HCT116 (cell line): ENCODE measurements around the gene DCHS1. TPM values are rescaled to one million over a fixed set of nuclear protein-coding genes. Genes with fewer than 3 reads are reported as not detected.

Source experiments
- ATAC-seq: fragments of 200-7000 bp; cut with Tn5 transposase; 2 replicates; pipeline ENCODE4 v1.9.1; 2020; ENCODE audit warnings: mild to moderate bottlenecking, moderate library complexity
- BruUV-seq: library from RNA; stranded (reverse); fragments of 400-500 nt; replicated peaks from 2 replicates; lab custom pipeline; 2021; lab: Mats Ljungman, UMichigan
- CTCF ChIA-PET: fragments of 300-600 bp; sonication (Branson Sonifier 250); formaldehyde crosslinking; loops from one replicate; lab custom pipeline; 2021; ENCODE audit warnings: antibody characterized with exemption; lab: Charles Lee
- POLR2A ChIA-PET: fragments of 300-600, 350-600 bp; sonication (Branson Sonifier 250); formaldehyde crosslinking; loops from one replicate; lab custom pipeline; 2021; ENCODE audit warnings: antibody characterized with exemption; lab: Charles Lee
- RAD21 ChIA-PET, 2 experiments: fragments of 300-600 bp; sonication (Branson Sonifier 250); formaldehyde crosslinking; loops; one replicate each; lab custom pipeline; 2023; ENCODE audit warnings: low total read pairs in 2 of 2; ENCODE audit not compliant: uncharacterized antibody in 2 of 2, unreplicated experiment in 2 of 2, low non-redundant PET in 1 of 2; lab: Charles Lee
- DNase-seq: peaks from one replicate; pipeline ENCODE4 v3.0.0-alpha.2; 2010; ENCODE audit warnings: low read depth, low spot score
- H2AFZ ChIP-seq: fragments of 200-600 bp; shearing (Covaris generic), sonication (generic); 2 replicates; pipeline ENCODE4 v1.6.1; 2017; ENCODE audit warnings: low read depth, mixed run types, mixed read lengths, antibody characterized with exemption, low read length; ENCODE audit not compliant: poor library complexity, severe bottlenecking
- H3K27ac ChIP-seq: 2 replicates; pipeline ENCODE4 v1.5.1; 2012; ENCODE audit warnings: low read depth, low read length
- H3K27me3 ChIP-seq: fragments of 200-600 bp; sonication (generic); 2 replicates; pipeline ENCODE4 v1.6.1; 2016; ENCODE audit warnings: mixed run types, low read length, mixed read lengths; ENCODE audit not compliant: insufficient read depth
- H3K36me3 ChIP-seq, 2 experiments: fragments of 200-500 bp in 1 of 2; fragments of 200-600 bp in 1 of 2; sonication (Bioruptor generic) in 1 of 2; sonication (generic) in 1 of 2; 2 replicates each; pipeline versions ENCODE4 v1.5.1 to v1.6.1; 2014 to 2016; ENCODE audit warnings: low read length in 2 of 2, inconsistent platforms in 1 of 2, mixed read lengths in 1 of 2, mixed run types in 1 of 2; ENCODE audit not compliant: insufficient read depth in 2 of 2, control insufficient read depth in 1 of 2
- H3K4me1 ChIP-seq, 2 experiments: fragments of 200-600 bp in 1 of 2; sonication (generic) in 1 of 2; 2 replicates each; pipeline versions ENCODE4 v1.5.1 to v1.6.1; 2012 to 2017; ENCODE audit warnings: low read length in 2 of 2, inconsistent platforms in 1 of 2, mild to moderate bottlenecking in 1 of 2, mixed read lengths in 1 of 2, mixed run types in 1 of 2, moderate library complexity in 1 of 2; ENCODE audit not compliant: insufficient read depth in 2 of 2, control insufficient read depth in 1 of 2
- H3K4me2 ChIP-seq: fragments of 200-600 bp; sonication (generic); 2 replicates; pipeline ENCODE4 v1.6.1; 2017; ENCODE audit warnings: mixed run types, low read length, mixed read lengths
- H3K4me3 ChIP-seq, 2 experiments: fragments of 200-600 bp in 1 of 2; sonication (generic) in 1 of 2; replicated peaks in 1 of 2; 2 replicates each; pipeline ENCODE4 v1.5.1; 2011 to 2016; ENCODE audit warnings: low read length in 2 of 2, control low read depth in 1 of 2, low read depth in 1 of 2, mild to moderate bottlenecking in 1 of 2, mixed read lengths in 1 of 2, mixed run types in 1 of 2
- H3K79me2 ChIP-seq: fragments of 200-600 bp; sonication (generic); 2 replicates; pipeline ENCODE4 v1.6.1; 2017; ENCODE audit warnings: mild to moderate bottlenecking, mixed run types, low read length, moderate library complexity, mixed read lengths; ENCODE audit not compliant: insufficient read depth
- H3K9ac ChIP-seq: fragments of 200-600 bp; sonication (generic); 2 replicates; pipeline ENCODE4 v1.6.1; 2016; ENCODE audit warnings: low read length, mixed read lengths
- H3K9me2 ChIP-seq: fragments of 200-600 bp; sonication (generic), shearing (Covaris generic); 2 replicates; pipeline ENCODE4 v1.6.1; 2017; ENCODE audit warnings: mixed run types, mild to moderate bottlenecking, moderate library complexity; ENCODE audit not compliant: insufficient read depth
- H3K9me3 ChIP-seq, 2 experiments: fragments of 200-500 bp in 1 of 2; fragments of 200-600 bp in 1 of 2; sonication (Bioruptor generic) in 1 of 2; sonication (generic) in 1 of 2; 2 replicates each; pipeline ENCODE4 v1.6.1; 2014 to 2017; ENCODE audit warnings: low read length in 2 of 2, mixed read lengths in 2 of 2, inconsistent platforms in 1 of 2, low read depth in 1 of 2, mild to moderate bottlenecking in 1 of 2, mixed run types in 1 of 2, moderate library complexity in 1 of 2; ENCODE audit not compliant: control insufficient read depth in 1 of 2, insufficient read depth in 1 of 2
- H4K20me1 ChIP-seq: fragments of 200-600 bp; sonication (generic), shearing (Covaris generic); 2 replicates; pipeline ENCODE4 v1.6.1; 2017; ENCODE audit warnings: mixed run types, mild to moderate bottlenecking, moderate library complexity; ENCODE audit not compliant: insufficient read depth
- CBX3 ChIP-seq: IDR thresholded peaks from 2 replicates; pipeline ENCODE4 v1.6.1; 2012; ENCODE audit warnings: low read depth
- CEBPB ChIP-seq: IDR thresholded peaks from 2 replicates; pipeline ENCODE4 v1.6.1; 2012; ENCODE audit warnings: low read depth
- EGR1 ChIP-seq: IDR thresholded peaks from 2 replicates; pipeline ENCODE4 v1.6.1; 2012; ENCODE audit warnings: low read depth
- FOSL1 ChIP-seq: IDR thresholded peaks from 2 replicates; pipeline ENCODE4 v1.6.1; 2012; ENCODE audit warnings: low read depth
- POLR2A ChIP-seq: IDR thresholded peaks from 2 replicates; pipeline ENCODE4 v1.7.0; 2011; ENCODE audit warnings: borderline replicate concordance; ENCODE audit not compliant: insufficient read depth, insufficient read length; ENCODE audit errors: extremely low read depth
- POLR2AphosphoS5 ChIP-seq: IDR thresholded peaks from 2 replicates; pipeline ENCODE4 v1.6.1; 2011; ENCODE audit warnings: mild to moderate bottlenecking, low read depth, low read length, moderate library complexity
- RAD21 ChIP-seq: IDR thresholded peaks from 2 replicates; pipeline ENCODE4 v1.6.1; 2012; ENCODE audit warnings: low read depth, mild to moderate bottlenecking
- SIN3A ChIP-seq: IDR thresholded peaks from 2 replicates; pipeline ENCODE4 v1.6.1; 2012; ENCODE audit warnings: low read depth
- SRF ChIP-seq: IDR thresholded peaks from 2 replicates; pipeline ENCODE4 v1.6.1; 2012; ENCODE audit warnings: low read depth
- TCF7L2 ChIP-seq: IDR thresholded peaks from 2 replicates; pipeline ENCODE4 v1.7.0; 2011; ENCODE audit warnings: borderline replicate concordance, inconsistent platforms; ENCODE audit not compliant: insufficient read depth, insufficient read length; ENCODE audit errors: extremely low read depth
- ZNF274 ChIP-seq: fragments of 200-500 bp; sonication (Bioruptor generic); IDR thresholded peaks from 2 replicates; pipeline ENCODE4 v1.6.1; 2014; ENCODE audit warnings: mild to moderate bottlenecking, low read depth, low read length, inconsistent platforms
- intact Hi-C: fragments of 100-400 bp; cut with micrococcal nuclease; formaldehyde crosslinking; loops from 2 replicates; pipeline ENCODE4 v1.10.0; 2022
- total RNA-seq: library from RNA; stranded (reverse); gene quantifications from one replicate; pipeline ENCODE4 v1.2.1, GENCODE V29; 2021; ENCODE audit not compliant: unreplicated experiment
- TF ChIP-seq, protein P1 (sequence below): IDR thresholded peaks from 2 replicates; pipeline ENCODE4 v1.6.1; 2011; ENCODE audit warnings: mild to moderate bottlenecking, low read length, moderate library complexity; ENCODE audit not compliant: insufficient replicate concordance; ENCODE audit errors: extremely low read depth
- TF ChIP-seq, protein P2 (sequence below): IDR thresholded peaks from 2 replicates; pipeline ENCODE4 v1.6.1; 2012
- TF ChIP-seq, protein P3 (sequence below), 3 experiments: fragments of 200-600 bp in 1 of 3; sonication (generic) in 1 of 3; IDR thresholded peaks in 2 of 3; conservative IDR thresholded peaks in 1 of 3; 2 replicates each; pipeline ENCODE4 v1.5.1; 2012 to 2017; ENCODE audit warnings: low read depth in 2 of 3, low read length in 2 of 3, antibody characterized with exemption in 1 of 3, borderline replicate concordance in 1 of 3, control low read depth in 1 of 3, mild to moderate bottlenecking in 1 of 3, mixed read lengths in 1 of 3, mixed run types in 1 of 3, moderate library complexity in 1 of 3; ENCODE audit not compliant: insufficient read depth in 1 of 3
- TF ChIP-seq, protein P4 (sequence below): IDR thresholded peaks from 2 replicates; pipeline ENCODE4 v1.6.1; 2012
- TF ChIP-seq, protein P5 (sequence below): IDR thresholded peaks from 2 replicates; pipeline ENCODE4 v1.6.1; 2012; ENCODE audit warnings: low read depth

Gene DCHS1
- total RNA-seq, 1 experiment from 2014 or later = 0.30 TPM

DNA sequence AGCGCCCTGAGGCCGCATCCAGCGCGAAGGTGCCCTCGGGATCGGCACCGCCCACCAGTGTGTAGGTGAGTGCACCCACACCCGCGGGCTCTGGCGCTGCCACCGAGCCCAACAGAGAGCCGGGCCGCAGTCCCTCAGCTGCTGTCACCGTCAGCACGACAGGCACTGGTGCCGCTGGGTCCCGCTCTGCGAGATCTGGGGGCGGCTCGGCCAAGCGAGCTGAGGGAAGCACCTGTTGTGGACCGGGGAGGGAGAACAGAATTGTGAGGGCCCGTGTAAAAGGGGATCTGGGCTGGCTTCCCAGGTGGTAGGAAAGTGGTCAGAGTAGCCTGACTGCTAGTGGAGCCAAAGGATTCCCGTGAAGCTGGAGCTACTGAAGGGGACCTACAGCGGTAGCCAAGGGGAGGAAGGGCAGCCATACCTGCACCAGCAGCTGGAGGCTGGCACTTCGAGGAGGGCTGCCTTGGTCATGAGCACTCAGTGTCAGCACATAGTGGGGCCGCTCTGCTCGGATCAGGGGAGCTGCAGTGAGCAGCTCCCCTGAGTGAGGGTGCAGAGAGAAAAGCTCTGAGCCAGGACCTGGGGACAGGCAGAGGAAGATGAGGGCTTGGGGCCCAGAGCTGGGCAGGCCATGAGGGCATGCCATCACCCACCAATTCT lies 24.8 kb downstream of the DCHS1 start:
- TF ChIP-seq ZNF274 = no peak
- no peak for TF ChIP-seq RAD21
- no peak for TF ChIP-seq CBX3
- no peak for TF ChIP-seq POLR2AphosphoS5
- TF ChIP-seq FOSL1 = no peak
- TF ChIP-seq, protein P1, sequence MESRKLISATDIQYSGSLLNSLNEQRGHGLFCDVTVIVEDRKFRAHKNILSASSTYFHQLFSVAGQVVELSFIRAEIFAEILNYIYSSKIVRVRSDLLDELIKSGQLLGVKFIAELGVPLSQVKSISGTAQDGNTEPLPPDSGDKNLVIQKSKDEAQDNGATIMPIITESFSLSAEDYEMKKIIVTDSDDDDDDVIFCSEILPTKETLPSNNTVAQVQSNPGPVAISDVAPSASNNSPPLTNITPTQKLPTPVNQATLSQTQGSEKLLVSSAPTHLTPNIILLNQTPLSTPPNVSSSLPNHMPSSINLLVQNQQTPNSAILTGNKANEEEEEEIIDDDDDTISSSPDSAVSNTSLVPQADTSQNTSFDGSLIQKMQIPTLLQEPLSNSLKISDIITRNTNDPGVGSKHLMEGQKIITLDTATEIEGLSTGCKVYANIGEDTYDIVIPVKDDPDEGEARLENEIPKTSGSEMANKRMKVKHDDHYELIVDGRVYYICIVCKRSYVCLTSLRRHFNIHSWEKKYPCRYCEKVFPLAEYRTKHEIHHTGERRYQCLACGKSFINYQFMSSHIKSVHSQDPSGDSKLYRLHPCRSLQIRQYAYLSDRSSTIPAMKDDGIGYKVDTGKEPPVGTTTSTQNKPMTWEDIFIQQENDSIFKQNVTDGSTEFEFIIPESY = no peak
- no peak for TF ChIP-seq SIN3A
- no peak for TF ChIP-seq CEBPB
- TF ChIP-seq EGR1 = no peak
- TF ChIP-seq, protein P2, sequence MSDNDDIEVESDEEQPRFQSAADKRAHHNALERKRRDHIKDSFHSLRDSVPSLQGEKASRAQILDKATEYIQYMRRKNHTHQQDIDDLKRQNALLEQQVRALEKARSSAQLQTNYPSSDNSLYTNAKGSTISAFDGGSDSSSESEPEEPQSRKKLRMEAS = no peak
- TF ChIP-seq, protein P3, sequence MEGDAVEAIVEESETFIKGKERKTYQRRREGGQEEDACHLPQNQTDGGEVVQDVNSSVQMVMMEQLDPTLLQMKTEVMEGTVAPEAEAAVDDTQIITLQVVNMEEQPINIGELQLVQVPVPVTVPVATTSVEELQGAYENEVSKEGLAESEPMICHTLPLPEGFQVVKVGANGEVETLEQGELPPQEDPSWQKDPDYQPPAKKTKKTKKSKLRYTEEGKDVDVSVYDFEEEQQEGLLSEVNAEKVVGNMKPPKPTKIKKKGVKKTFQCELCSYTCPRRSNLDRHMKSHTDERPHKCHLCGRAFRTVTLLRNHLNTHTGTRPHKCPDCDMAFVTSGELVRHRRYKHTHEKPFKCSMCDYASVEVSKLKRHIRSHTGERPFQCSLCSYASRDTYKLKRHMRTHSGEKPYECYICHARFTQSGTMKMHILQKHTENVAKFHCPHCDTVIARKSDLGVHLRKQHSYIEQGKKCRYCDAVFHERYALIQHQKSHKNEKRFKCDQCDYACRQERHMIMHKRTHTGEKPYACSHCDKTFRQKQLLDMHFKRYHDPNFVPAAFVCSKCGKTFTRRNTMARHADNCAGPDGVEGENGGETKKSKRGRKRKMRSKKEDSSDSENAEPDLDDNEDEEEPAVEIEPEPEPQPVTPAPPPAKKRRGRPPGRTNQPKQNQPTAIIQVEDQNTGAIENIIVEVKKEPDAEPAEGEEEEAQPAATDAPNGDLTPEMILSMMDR (IDR thresholded peaks at IDR 0.05 in 2 of 3, conservative IDR thresholded peaks at IDR 0.05 in 1 of 3; ENCODE audit: borderline replicate concordance in 1 of 3, insufficient read depth in 1 of 3, low read depth in 2 of 3, low read length in 2 of 3) = no peak
- TF ChIP-seq, protein P4, sequence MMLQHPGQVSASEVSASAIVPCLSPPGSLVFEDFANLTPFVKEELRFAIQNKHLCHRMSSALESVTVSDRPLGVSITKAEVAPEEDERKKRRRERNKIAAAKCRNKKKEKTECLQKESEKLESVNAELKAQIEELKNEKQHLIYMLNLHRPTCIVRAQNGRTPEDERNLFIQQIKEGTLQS = no peak
- TF ChIP-seq, protein P5, sequence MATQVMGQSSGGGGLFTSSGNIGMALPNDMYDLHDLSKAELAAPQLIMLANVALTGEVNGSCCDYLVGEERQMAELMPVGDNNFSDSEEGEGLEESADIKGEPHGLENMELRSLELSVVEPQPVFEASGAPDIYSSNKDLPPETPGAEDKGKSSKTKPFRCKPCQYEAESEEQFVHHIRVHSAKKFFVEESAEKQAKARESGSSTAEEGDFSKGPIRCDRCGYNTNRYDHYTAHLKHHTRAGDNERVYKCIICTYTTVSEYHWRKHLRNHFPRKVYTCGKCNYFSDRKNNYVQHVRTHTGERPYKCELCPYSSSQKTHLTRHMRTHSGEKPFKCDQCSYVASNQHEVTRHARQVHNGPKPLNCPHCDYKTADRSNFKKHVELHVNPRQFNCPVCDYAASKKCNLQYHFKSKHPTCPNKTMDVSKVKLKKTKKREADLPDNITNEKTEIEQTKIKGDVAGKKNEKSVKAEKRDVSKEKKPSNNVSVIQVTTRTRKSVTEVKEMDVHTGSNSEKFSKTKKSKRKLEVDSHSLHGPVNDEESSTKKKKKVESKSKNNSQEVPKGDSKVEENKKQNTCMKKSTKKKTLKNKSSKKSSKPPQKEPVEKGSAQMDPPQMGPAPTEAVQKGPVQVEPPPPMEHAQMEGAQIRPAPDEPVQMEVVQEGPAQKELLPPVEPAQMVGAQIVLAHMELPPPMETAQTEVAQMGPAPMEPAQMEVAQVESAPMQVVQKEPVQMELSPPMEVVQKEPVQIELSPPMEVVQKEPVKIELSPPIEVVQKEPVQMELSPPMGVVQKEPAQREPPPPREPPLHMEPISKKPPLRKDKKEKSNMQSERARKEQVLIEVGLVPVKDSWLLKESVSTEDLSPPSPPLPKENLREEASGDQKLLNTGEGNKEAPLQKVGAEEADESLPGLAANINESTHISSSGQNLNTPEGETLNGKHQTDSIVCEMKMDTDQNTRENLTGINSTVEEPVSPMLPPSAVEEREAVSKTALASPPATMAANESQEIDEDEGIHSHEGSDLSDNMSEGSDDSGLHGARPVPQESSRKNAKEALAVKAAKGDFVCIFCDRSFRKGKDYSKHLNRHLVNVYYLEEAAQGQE = no peak
- no peak for TF ChIP-seq SRF
- TF ChIP-seq POLR2A = no peak
- TF ChIP-seq TCF7L2 = no peak
- no TSS peak for BruUV-seq
- ChIA-PET RAD21 (no interaction called here), CTCF (no interaction called here), POLR2A (no interaction called here)
- no peak for ATAC-seq
- Histone ChIP-seq H3K9me2 (no peaks in the 10 kb centered on the region), H2AFZ (no peak overlapping the region), H3K4me3 (no peak overlapping the region), H4K20me1 (no peaks in the 10 kb centered on the region), H3K27ac (no peak overlapping the region), H3K4me2 (no peak overlapping the region), H3K36me3 (no peaks in the 10 kb centered on the region), H3K27me3 (no peaks in the 10 kb centered on the region), H3K9me3 (no peaks in the 10 kb centered on the region), H3K79me2 (no peaks in the 10 kb centered on the region), H3K4me1 (peaks cover 5 to 9% of the 10 kb centered on the region in 2 experiments; a peak in 3 of 4 replicates), H3K9ac (no peak overlapping the region)
- DNase-seq = no peak
- intact Hi-C loops = no loop called here
